Measurements from ENCODE around the gene POU2AF3. TPM values are rescaled to one million over a fixed set of nuclear protein-coding genes. Genes with fewer than 3 reads are reported as not detected.

POU2AF3 gene
- polyA plus RNA-seq, 1 of the 3 experiments (the other 2 are of a cell fraction), result 0.07 TPM

DNA sequence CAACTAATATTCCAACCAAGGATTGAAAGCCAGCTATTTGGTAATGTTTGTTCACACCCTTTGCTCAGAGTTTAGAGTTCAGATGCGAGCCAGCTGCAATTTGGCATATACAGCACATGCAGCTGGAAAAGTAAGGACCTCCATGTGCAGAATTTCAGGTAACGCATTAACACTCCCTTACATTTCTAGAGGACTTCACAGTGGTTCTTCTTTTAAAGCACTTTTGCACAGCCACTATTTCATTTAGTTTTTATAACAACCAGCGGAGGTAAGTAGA is 3.4 kb downstream of the POU2AF3 start:
- Histone ChIP-seq H3K27me3 (ENCODE audit: insufficient read depth) (peaks cover 27% of the 10 kb centered on the region; the same call in 1 of the 2 replicates), H3K4me1 (ENCODE audit: control insufficient read depth in 1 of 2, insufficient read depth in 2 of 2, low read depth in 1 of 2, low read length in 1 of 2) (peaks cover 5% of the 10 kb centered on the region in 2 experiments; a peak in 2 of 4 replicates), H2AFZ (ENCODE audit: low read depth) (no peak overlapping the region), H3K4me3 (ENCODE audit: low read depth in 2 of 2, low read length in 1 of 2) (no peak overlapping the region), H3K27ac (ENCODE audit: low read depth in 2 of 2, low read length in 1 of 2) (no peak overlapping the region), H3K9me2 (no peaks in the 10 kb centered on the region), H3F3A (replicated peaks; ENCODE audit: insufficient read depth) (no peaks in the 10 kb centered on the region), H4K20me1 (ENCODE audit: insufficient read depth) (no peaks in the 10 kb centered on the region), H3K4me2 (no peak overlapping the region), H3K9me3 (no peaks in the 10 kb centered on the region), H3K36me3 (replicated peaks in 1 of 2; ENCODE audit: control insufficient read depth in 1 of 2, insufficient read depth in 2 of 2, low read length in 1 of 2) (no peaks in the 10 kb centered on the region), H3K9ac (no peak overlapping the region), H3K79me2 (ENCODE audit: insufficient read depth) (no peaks in the 10 kb centered on the region)
- CTCF ChIA-PET, result interaction anchor here (0.9 to 7.0 kb wide), 5 partner anchors 14 to 145 kb away, joined by 4 to 57 read pairs (median 7); no protein-coding TSS in a partner anchor
- WGBS (ENCODE audit: low lambda C conversion rate), result 86% methylated on average over 3 of the region's 3 CpGs
- TF ChIP-seq GATA2 (CRISPR knock-in tag; IDR thresholded peaks at IDR 0.05) (no peak), FOXM1 (IDR thresholded peaks at IDR 0.05; ENCODE audit: low read depth) (no peak), EZH2phosphoT487 (IDR thresholded peaks at IDR 0.05; ENCODE audit: borderline replicate concordance, low read depth) (no peak), RCOR1 (IDR thresholded peaks at IDR 0.05; ENCODE audit: low read length) (no peak), FOSL2 (IDR thresholded peaks at IDR 0.05; ENCODE audit: borderline replicate concordance, low read depth) (no peak), FOXJ3 (CRISPR knock-in tag; IDR thresholded peaks at IDR 0.05) (no peak)
- TF ChIP-seq, protein P1, sequence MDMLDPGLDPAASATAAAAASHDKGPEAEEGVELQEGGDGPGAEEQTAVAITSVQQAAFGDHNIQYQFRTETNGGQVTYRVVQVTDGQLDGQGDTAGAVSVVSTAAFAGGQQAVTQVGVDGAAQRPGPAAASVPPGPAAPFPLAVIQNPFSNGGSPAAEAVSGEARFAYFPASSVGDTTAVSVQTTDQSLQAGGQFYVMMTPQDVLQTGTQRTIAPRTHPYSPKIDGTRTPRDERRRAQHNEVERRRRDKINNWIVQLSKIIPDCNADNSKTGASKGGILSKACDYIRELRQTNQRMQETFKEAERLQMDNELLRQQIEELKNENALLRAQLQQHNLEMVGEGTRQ (IDR thresholded peaks at IDR 0.05; ENCODE audit: borderline replicate concordance, low read depth, low read length), result no peak
- TF ChIP-seq, protein P2, sequence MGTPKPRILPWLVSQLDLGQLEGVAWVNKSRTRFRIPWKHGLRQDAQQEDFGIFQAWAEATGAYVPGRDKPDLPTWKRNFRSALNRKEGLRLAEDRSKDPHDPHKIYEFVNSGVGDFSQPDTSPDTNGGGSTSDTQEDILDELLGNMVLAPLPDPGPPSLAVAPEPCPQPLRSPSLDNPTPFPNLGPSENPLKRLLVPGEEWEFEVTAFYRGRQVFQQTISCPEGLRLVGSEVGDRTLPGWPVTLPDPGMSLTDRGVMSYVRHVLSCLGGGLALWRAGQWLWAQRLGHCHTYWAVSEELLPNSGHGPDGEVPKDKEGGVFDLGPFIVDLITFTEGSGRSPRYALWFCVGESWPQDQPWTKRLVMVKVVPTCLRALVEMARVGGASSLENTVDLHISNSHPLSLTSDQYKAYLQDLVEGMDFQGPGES (IDR thresholded peaks at IDR 0.05; ENCODE audit: low read depth, low read length), result no peak
- TF ChIP-seq, protein P3, sequence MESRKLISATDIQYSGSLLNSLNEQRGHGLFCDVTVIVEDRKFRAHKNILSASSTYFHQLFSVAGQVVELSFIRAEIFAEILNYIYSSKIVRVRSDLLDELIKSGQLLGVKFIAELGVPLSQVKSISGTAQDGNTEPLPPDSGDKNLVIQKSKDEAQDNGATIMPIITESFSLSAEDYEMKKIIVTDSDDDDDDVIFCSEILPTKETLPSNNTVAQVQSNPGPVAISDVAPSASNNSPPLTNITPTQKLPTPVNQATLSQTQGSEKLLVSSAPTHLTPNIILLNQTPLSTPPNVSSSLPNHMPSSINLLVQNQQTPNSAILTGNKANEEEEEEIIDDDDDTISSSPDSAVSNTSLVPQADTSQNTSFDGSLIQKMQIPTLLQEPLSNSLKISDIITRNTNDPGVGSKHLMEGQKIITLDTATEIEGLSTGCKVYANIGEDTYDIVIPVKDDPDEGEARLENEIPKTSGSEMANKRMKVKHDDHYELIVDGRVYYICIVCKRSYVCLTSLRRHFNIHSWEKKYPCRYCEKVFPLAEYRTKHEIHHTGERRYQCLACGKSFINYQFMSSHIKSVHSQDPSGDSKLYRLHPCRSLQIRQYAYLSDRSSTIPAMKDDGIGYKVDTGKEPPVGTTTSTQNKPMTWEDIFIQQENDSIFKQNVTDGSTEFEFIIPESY (IDR thresholded peaks at IDR 0.05; ENCODE audit: borderline replicate concordance, low read depth), result no peak
- TF ChIP-seq, protein P4, sequence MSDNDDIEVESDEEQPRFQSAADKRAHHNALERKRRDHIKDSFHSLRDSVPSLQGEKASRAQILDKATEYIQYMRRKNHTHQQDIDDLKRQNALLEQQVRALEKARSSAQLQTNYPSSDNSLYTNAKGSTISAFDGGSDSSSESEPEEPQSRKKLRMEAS (IDR thresholded peaks at IDR 0.05; ENCODE audit: low read depth), result no peak
- POLR2A ChIA-PET, result no interaction called here
- DNase-seq, result no peak

DNA sequence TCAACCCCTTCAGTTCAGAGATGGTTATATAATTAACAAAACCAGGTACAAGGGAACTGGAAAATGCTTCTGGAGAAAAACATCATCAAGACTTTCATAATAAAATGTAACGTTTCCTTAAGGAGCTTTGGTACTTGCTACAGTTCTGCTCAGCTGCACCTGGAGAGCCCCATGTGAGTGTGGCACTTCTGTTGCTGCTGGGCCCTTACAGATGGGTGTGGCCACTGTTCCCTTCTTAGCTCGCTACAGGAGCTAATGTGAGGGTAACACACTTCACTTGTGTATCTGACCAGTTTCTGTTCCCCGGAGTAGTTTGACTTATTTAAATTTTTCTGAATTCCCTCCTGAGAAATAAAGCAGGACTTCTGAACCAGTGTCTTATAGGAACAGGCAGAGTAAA is 4.0 kb downstream of the POU2AF3 start:
- H3K27me3 ChIP-seq (ENCODE audit: insufficient read depth), result peaks cover 28% of the 10 kb centered on the region; the same call in 1 of the 2 replicates
- 43% methylated on average over 3 of the region's 3 CpGs for WGBS (ENCODE audit: low lambda C conversion rate)
- H3F3A ChIP-seq (replicated peaks; ENCODE audit: insufficient read depth), result no peaks in the 10 kb centered on the region
- ChIA-PET CTCF (interaction anchor here (0.9 to 7.0 kb wide), 4 partner anchors 15 to 125 kb away, joined by 4 to 57 read pairs (median 30); no protein-coding TSS in a partner anchor), POLR2A (no interaction called here)
- peaks cover 5% of the 10 kb centered on the region in 2 experiments; a peak in 2 of 4 replicates for H3K4me1 ChIP-seq (ENCODE audit: control insufficient read depth in 1 of 2, insufficient read depth in 2 of 2, low read depth in 1 of 2, low read length in 1 of 2)
- H3K4me2 ChIP-seq, result no peak overlapping the region
- no peaks in the 10 kb centered on the region for H3K9me2 ChIP-seq
- H3K36me3 ChIP-seq (replicated peaks in 1 of 2; ENCODE audit: control insufficient read depth in 1 of 2, insufficient read depth in 2 of 2, low read length in 1 of 2), result no peaks in the 10 kb centered on the region
- no peak overlapping the region for H2AFZ ChIP-seq (ENCODE audit: low read depth)
- H3K9me3 ChIP-seq, result no peaks in the 10 kb centered on the region
- H4K20me1 ChIP-seq (ENCODE audit: insufficient read depth), result no peaks in the 10 kb centered on the region
- H3K9ac ChIP-seq, result no peak overlapping the region
- no peaks in the 10 kb centered on the region for H3K79me2 ChIP-seq (ENCODE audit: insufficient read depth)
- no peak overlapping the region for H3K27ac ChIP-seq (ENCODE audit: low read depth in 2 of 2, low read length in 1 of 2)
- DNase-seq, result no peak
- H3K4me3 ChIP-seq (ENCODE audit: low read depth in 2 of 2, low read length in 1 of 2), result no peak overlapping the region
- no peak for TF ChIP-seq JUND (IDR thresholded peaks at IDR 0.05)
- TF ChIP-seq, protein P2 (IDR thresholded peaks at IDR 0.05; ENCODE audit: low read depth, low read length), result no peak
- no peak for TF ChIP-seq TCF12 (IDR thresholded peaks at IDR 0.05)
- TF ChIP-seq TEAD4 (IDR thresholded peaks at IDR 0.05; ENCODE audit: borderline replicate concordance, insufficient read depth), result no peak
- TF ChIP-seq RAD21 (IDR thresholded peaks at IDR 0.05; ENCODE audit: low read length), result no peak
- TF ChIP-seq MXI1 (IDR thresholded peaks at IDR 0.05; ENCODE audit: low read depth, low read length), result no peak
- no peak for TF ChIP-seq EZH2phosphoT487 (IDR thresholded peaks at IDR 0.05; ENCODE audit: borderline replicate concordance, low read depth)
- no peak for TF ChIP-seq NFIC (IDR thresholded peaks at IDR 0.05; ENCODE audit: borderline replicate concordance)
- TF ChIP-seq, protein P5, sequence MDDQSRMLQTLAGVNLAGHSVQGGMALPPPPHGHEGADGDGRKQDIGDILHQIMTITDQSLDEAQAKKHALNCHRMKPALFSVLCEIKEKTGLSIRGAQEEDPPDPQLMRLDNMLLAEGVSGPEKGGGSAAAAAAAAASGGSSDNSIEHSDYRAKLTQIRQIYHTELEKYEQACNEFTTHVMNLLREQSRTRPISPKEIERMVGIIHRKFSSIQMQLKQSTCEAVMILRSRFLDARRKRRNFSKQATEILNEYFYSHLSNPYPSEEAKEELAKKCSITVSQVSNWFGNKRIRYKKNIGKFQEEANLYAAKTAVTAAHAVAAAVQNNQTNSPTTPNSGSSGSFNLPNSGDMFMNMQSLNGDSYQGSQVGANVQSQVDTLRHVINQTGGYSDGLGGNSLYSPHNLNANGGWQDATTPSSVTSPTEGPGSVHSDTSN (IDR thresholded peaks at IDR 0.05), result no peak
- no peak for TF ChIP-seq SIN3A (IDR thresholded peaks at IDR 0.05; ENCODE audit: borderline replicate concordance, low read depth, low read length)
- no peak for TF ChIP-seq EP300 (IDR thresholded peaks at IDR 0.05; ENCODE audit: borderline replicate concordance in 1 of 2, low read depth in 1 of 2, low read length in 1 of 2)
- TF ChIP-seq, protein P3 (IDR thresholded peaks at IDR 0.05; ENCODE audit: borderline replicate concordance, low read depth), result no peak

All from SK-N-SH (cell line).